HUES48 (cell line): ENCODE data around the gene SLC2A4.
A peak's percentile ranks its signal among the peaks of the same experiment; 100 is the strongest.

ENCODE experiments used
- H3K27ac ChIP-seq: one replicate; pipeline ENCODE4 v1.7.0; 2013; ENCODE audit warnings: low read depth, low read length, inconsistent platforms
- H3K27me3 ChIP-seq: 2 replicates; pipeline ENCODE4 v1.6.1; 2013; ENCODE audit warnings: mild to moderate bottlenecking, low read length; ENCODE audit not compliant: control insufficient read depth, insufficient read depth
- H3K36me3 ChIP-seq: 2 replicates; pipeline ENCODE4 v1.6.1; 2013; ENCODE audit warnings: low read length; ENCODE audit not compliant: control insufficient read depth, insufficient read depth
- H3K4me1 ChIP-seq: 2 replicates; pipeline ENCODE4 v1.6.1; 2013; ENCODE audit warnings: mild to moderate bottlenecking, low read length; ENCODE audit not compliant: control insufficient read depth, insufficient read depth
- H3K4me3 ChIP-seq: 2 replicates; pipeline ENCODE4 v1.5.1; 2013; ENCODE audit warnings: mild to moderate bottlenecking, low read depth, low read length
- H3K9ac ChIP-seq: 2 replicates; pipeline ENCODE4 v1.6.1; 2013; ENCODE audit warnings: mild to moderate bottlenecking, low read depth, low read length, moderate library complexity
- H3K9me3 ChIP-seq: 2 replicates; pipeline ENCODE4 v1.6.1; 2013; ENCODE audit warnings: low read length; ENCODE audit not compliant: control insufficient read depth, insufficient read depth

Gene SLC2A4

DNA sequence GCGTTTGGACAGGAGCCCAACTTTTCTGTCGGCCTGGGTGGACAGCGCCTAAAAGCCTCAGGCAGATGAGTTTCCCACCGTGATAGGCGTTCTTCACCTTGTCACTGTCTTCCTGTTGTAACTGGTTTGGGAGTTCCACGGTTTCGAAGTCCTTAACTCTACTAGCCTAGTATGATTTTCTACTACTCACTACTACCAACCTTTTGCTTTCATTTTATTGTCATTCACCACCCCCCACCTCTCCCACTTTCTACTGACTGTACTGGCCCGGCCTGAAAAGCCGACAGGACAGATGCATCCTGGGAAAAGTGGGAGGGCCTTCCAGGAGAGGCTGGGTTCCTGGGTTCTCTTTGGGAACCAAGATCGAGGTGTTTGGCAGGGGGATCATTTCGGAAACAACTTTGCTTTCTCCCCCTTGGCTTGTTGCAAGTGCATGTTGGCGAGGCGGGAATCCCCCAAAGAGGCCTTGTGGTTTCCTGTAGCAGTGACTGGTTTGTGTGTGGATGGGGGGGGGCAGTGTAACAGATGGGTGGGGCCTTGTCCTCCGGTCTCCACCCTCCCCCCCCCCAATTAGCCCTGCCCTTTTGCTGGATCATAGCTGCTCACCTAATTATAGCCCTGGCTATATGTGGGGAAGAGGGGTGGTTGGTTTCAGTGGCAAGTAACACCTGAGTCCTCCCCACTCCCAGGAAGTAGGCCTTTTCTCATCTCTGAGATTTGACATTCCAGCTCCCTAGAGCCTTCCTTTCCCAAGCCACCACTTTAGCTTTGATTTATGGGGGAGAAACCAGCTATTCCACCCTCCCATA is 27.3 kb downstream of the SLC2A4 start:
- Histone ChIP-seq H3K9ac (peak overlapping the region; percentile 95), H3K27ac (peak overlapping the region; percentile 96), H3K4me1 (peaks cover 10% of the 10 kb centered on the region; the same call in 1 of the 2 replicates), H3K27me3 (no peaks in the 10 kb centered on the region), H3K4me3 (peak overlapping the region; percentile 99), H3K9me3 (no peaks in the 10 kb centered on the region), H3K36me3 (peaks cover 47% of the 10 kb centered on the region)

DNA sequence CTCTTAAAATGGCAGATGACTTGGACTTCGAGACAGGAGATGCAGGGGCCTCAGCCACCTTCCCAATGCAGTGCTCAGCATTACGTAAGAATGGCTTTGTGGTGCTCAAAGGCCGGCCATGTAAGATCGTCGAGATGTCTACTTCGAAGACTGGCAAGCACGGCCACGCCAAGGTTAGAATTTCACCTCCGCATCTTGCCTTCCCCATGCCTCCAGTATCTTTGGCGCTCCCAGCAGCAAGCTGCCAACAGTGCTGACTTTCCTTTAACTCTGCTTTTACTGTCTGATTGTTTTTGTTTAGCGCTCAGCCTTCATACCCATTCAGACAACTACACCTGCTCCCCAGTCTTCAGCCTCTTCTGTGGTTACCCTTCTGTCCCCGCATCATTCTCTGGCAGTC is 28.1 kb downstream of the SLC2A4 start:
- peaks cover 13% of the 10 kb centered on the region; the same call in 1 of the 2 replicates for H3K4me1 ChIP-seq
- H3K9me3 ChIP-seq = no peaks in the 10 kb centered on the region
- H3K27ac ChIP-seq = peak overlapping the region; percentile 96
- peak overlapping the region; percentile 20; the same call in 1 of the 2 replicates for H3K4me3 ChIP-seq
- no peaks in the 10 kb centered on the region for H3K27me3 ChIP-seq
- no peak overlapping the region for H3K9ac ChIP-seq
- peaks cover 50% of the 10 kb centered on the region for H3K36me3 ChIP-seq

DNA sequence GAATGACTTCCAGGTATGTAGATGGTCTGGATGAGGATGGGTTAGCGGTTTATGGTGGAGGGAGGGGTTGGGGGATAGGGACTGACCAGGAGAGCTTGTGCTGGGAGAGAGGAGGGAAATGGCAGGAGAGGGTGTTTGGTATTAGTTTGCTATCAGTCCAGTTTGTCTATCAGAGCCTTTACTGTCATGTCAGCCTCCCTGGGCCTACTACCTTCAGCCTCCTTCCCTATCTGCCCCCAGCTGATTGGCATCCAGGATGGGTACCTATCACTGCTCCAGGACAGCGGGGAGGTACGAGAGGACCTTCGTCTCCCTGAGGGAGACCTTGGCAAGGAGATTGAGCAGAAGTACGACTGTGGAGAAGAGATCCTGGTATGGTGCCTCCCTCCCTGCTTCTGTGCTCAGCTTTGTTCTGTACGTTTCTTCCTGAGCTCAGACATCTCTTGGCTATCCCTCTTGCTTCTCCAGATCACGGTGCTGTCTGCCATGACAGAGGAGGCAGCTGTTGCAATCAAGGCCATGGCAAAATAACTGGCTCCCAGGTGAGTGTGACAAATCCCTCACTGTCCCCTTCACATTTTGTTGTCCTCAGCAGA is 29.7 kb downstream of the SLC2A4 start:
- H3K9me3 ChIP-seq = no peaks in the 10 kb centered on the region
- H3K4me1 ChIP-seq = peaks cover 13% of the 10 kb centered on the region; the same call in 1 of the 2 replicates
- no peak overlapping the region for H3K4me3 ChIP-seq
- H3K27me3 ChIP-seq = no peaks in the 10 kb centered on the region
- no peak overlapping the region for H3K27ac ChIP-seq
- peaks cover 55% of the 10 kb centered on the region for H3K36me3 ChIP-seq
- H3K9ac ChIP-seq = no peak overlapping the region

DNA sequence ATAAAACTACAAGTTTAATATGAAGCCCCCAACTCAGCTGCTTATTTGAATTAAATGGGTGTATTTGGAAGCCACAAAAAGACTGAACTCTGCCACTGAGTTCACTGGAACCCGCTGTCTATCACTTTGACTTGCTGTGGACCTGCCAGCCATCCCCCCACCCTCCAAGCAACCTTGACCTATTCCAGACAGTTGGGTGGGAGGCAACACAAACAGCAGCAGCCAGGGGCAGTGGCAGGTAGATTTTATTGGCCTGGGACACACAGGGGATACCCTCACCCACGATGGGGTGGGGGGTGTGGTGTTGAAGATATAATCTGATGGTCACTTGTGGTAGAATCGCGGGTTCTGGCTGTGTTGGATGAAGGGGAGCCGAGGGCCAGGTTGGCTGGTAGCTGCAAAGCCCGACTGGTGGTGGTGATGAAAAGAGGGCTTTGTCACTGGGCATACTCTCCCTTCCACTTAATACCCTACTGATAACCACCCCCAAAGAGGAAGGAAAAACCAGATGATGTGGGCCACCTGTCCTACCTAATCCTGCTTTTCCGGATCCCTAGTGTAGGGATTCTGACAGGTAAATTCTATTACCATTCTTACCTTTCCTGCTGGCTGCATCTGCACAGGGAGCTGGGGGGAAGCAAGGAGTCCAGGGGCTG is 31.0 kb downstream of the SLC2A4 start:
- H3K4me1 ChIP-seq = peaks cover 13% of the 10 kb centered on the region; the same call in 1 of the 2 replicates
- H3K4me3 ChIP-seq = no peak overlapping the region
- peak overlapping the region; percentile 71 for H3K27ac ChIP-seq
- no peaks in the 10 kb centered on the region for H3K9me3 ChIP-seq
- no peaks in the 10 kb centered on the region for H3K27me3 ChIP-seq
- peaks cover 66% of the 10 kb centered on the region for H3K36me3 ChIP-seq
- no peak overlapping the region for H3K9ac ChIP-seq

DNA sequence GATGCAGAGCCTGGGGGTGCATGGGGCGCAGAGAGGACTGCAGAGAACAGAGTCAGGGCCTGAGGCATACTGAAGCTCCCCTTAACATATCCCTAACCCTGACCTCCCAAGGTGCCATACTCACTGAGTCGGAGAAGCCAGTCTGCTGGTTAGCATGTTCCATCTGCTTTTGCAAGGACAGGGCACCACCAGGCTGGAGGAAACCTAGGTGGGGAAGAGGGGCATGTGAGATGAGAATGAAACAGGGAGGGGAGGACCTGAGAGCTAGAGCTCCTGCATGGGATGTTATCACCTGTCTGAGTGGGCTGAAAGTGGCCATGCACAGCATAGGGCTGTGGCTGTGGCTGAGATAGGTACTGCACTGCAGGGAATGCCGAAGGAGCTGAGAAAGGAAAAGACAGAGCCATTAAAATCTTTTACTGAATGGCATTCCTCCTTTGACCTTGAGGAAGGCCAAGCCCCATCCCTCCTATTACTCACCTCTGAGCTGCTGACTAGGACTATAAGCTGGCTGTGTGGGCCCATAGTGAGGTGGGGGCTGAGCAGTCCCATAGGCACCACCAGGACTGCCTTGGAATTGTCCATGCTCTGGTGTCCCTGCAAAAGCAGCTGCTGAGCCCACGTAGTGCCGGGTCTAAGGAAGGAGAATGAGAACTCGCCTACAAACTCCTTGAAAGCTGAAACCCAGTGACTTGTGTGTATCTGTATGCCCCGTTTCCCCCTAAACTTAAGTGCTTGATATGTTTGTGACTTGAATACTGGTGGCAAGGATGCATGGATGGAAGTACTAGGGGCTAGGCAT is 31.8 kb downstream of the SLC2A4 start:
- no peaks in the 10 kb centered on the region for H3K27me3 ChIP-seq
- H3K9me3 ChIP-seq = no peaks in the 10 kb centered on the region
- peak overlapping the region; percentile 71 for H3K27ac ChIP-seq
- H3K4me1 ChIP-seq = peaks cover 13% of the 10 kb centered on the region; the same call in 1 of the 2 replicates
- H3K9ac ChIP-seq = no peak overlapping the region
- peaks cover 73% of the 10 kb centered on the region for H3K36me3 ChIP-seq
- 0 out of 2 replicates have a peak overlapping the region, but pooled peaks have one; percentile 80 for H3K4me3 ChIP-seq

DNA sequence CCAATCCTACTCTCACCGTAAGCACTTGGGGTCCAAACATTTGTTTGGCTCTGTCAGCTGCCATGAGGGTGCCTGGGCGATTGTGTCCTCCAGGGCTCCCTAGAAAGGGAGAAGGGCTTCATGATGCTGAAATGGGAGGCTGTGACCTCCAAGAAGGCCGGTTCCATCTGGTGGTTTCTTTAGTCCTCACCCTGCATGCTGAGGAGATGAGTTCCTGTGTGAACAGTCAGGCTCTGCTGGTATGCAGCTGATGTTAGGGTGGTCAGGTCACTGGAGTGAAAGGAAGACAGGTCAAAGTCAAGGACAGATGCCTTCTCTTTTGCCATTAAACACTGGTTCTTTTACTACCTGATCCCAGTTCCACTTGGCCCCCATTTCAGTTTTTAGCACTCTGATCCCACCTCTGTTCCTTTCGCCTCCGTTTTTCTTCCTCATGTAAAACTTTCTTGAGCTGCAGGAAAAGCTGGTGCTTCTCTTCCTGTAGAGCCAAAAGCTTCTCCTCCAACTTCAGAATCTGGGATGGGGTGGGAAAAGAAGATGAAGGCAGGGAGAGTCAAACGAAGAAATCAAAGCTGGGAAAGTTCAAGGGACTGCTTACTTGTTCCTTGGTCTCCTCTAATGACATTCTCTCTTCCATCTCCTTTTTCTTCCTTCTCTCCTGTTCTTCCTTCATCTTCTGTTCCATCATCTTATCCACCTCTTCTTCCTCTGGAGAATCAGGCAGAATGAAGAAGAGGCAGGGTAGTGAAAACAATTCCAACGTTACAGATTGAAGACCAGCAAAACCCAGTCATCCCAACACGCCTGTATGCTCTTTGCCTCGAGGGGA is 32.6 kb downstream of the SLC2A4 start:
- Histone ChIP-seq H3K27ac (peak overlapping the region; percentile 93), H3K36me3 (peaks cover 80% of the 10 kb centered on the region)

DNA sequence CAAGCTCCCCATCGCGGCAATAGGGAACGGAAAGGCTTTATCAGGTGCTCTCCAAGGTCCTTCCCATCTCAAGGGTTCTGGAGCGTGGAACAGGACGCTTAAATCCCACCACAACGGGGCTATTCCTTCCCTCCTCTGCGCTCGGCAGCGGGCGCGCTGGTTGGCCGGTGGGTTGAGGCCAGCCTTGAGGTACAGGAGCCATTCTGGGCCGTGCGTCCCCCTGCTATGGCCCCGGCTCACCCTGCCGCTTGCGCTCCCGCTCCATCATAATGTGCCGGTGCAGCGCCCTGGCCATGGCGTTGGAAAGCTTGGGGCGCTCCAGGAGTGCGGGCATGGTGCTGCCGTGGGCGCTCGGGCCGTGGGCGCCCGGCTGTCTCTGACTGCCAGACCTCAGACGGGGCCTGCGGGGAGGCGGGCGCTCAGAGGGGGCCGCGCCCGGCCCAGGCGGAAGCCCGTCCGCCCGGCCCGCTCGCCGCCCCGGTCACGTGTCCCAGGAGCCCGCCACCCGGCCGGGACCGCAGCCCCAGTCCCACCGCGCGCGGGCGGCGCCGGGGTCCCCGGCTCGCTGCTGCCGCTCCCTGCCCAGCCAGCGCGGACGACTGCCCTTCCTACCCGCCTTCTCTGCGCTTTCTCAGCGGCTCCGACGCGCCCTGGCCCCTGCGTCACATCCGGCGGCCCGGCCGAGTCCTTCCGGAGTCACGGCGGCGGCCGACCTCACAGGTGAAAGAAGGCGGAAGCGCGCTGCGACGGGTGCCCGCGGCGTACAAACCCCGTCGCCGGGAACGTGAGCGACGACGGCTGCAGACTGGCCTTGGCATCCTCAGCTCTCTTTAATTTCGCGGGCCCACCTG is 33.4 kb downstream of the SLC2A4 start, which contains the start of gene GPS2:
GPS2 (minus strand) TSS at position 642 of the 851 bp plus-strand sequence; CDS start at position 334, 308 bp downstream.
- peaks cover 73% of the 10 kb centered on the region for H3K36me3 ChIP-seq
- H3K9me3 ChIP-seq = no peaks in the 10 kb centered on the region
- H3K27ac ChIP-seq = peak within 1 kb of the TSS; percentile 93
- H3K4me1 ChIP-seq = peaks cover 6% of the 10 kb centered on the region; the same call in 1 of the 2 replicates
- H3K9ac ChIP-seq = peak within 1 kb of the TSS; percentile 66
- no peaks in the 10 kb centered on the region for H3K27me3 ChIP-seq
- peak within 1 kb of the TSS; percentile 80 for H3K4me3 ChIP-seq

More for the DNA sequence above, 32.6 kb downstream of the SLC2A4 start:
- Histone ChIP-seq H3K9ac (peak overlapping the region; percentile 66), H3K4me1 (peaks cover 12% of the 10 kb centered on the region; the same call in 1 of the 2 replicates), H3K27me3 (no peaks in the 10 kb centered on the region), H3K4me3 (peak overlapping the region; percentile 80), H3K9me3 (no peaks in the 10 kb centered on the region)

DNA sequence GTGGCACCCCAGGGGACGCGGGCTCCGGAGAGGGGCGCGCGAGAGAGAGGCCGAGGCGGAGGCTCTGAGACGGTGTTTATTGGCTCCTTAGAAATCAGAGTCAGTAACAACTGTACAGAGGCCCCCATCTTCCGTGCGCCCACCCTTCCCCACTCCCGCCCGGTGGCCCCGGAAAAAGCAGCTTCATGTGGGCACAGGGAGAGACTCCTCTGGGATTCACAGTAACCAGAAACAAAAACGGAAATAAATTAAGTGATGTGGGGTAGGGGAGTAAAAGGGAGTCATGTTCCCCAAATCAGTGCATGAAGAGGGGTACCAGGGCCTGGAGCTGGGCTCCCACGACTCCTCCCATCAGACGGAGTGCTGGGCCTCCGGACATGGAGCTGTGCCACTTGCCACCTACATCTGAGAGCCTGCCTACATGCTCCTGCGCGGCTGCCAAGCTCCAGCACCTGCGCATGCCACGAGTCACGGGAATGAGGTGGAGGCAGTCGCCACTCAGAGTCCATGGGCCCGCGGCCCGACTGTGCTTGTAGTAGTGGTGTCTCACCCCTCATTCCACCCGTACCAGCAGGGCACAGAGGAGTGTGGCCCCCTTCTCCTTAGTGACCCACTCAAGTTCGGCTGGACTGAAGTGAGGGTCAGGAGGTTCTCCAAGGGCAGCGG is 34.2 kb downstream of the SLC2A4 start:
- Histone ChIP-seq H3K9ac (peak overlapping the region; percentile 66; the same call in 1 of the 2 replicates), H3K27ac (peak overlapping the region; percentile 93), H3K27me3 (no peaks in the 10 kb centered on the region), H3K4me3 (peak overlapping the region; percentile 80), H3K36me3 (peaks cover 73% of the 10 kb centered on the region), H3K9me3 (no peaks in the 10 kb centered on the region), H3K4me1 (0 out of 2 replicates have a peak, but pooled peaks cover 4% of the 10 kb centered on the region)
